ENCODE measurements around the gene NTN5. TPM values are rescaled to one million over a fixed set of nuclear protein-coding genes. Genes with fewer than 3 reads are reported as not detected.

Gene NTN5
- total RNA-seq, 1 experiment from 2014 or later: 0.57 TPM

GRCh38 chr19:48686088-48686487 lies 13.3 kb upstream of the NTN5 start:
- Mint-ChIP-seq H3K4me3 (ENCODE audit: low read depth, unreplicated experiment) (no peak overlapping the region), H3K27ac (ENCODE audit: unreplicated experiment) (no peak overlapping the region), H3K27me3 (ENCODE audit: unreplicated experiment) (no peaks in the 10 kb centered on the region), H3K36me3 (ENCODE audit: insufficient read depth, unreplicated experiment) (no peaks in the 10 kb centered on the region), H3K9me3 (ENCODE audit: low read depth, unreplicated experiment) (no peaks in the 10 kb centered on the region), H3K4me1 (ENCODE audit: low read depth, unreplicated experiment) (peaks cover 13% of the 10 kb centered on the region)
- DNase-seq: no peak
- CTCF ChIA-PET: interaction anchor here (0.6 to 0.7 kb wide), 2 partner anchors 53 to 254 kb away, joined by 3 to 5 read pairs; no protein-coding TSS in a partner anchor
- intact Hi-C loops (cut with micrococcal nuclease; ENCODE audit: unreplicated experiment): no loop called here
- TF ChIP-seq, protein P1, sequence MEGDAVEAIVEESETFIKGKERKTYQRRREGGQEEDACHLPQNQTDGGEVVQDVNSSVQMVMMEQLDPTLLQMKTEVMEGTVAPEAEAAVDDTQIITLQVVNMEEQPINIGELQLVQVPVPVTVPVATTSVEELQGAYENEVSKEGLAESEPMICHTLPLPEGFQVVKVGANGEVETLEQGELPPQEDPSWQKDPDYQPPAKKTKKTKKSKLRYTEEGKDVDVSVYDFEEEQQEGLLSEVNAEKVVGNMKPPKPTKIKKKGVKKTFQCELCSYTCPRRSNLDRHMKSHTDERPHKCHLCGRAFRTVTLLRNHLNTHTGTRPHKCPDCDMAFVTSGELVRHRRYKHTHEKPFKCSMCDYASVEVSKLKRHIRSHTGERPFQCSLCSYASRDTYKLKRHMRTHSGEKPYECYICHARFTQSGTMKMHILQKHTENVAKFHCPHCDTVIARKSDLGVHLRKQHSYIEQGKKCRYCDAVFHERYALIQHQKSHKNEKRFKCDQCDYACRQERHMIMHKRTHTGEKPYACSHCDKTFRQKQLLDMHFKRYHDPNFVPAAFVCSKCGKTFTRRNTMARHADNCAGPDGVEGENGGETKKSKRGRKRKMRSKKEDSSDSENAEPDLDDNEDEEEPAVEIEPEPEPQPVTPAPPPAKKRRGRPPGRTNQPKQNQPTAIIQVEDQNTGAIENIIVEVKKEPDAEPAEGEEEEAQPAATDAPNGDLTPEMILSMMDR (IDR thresholded peaks at IDR 0.05; ENCODE audit: unreplicated experiment): no peak
- BruUV-seq (replicated peaks): no TSS peak

- intact Hi-C loops (cut with micrococcal nuclease; ENCODE audit: unreplicated experiment): no loop called here
- Mint-ChIP-seq H3K27me3 (ENCODE audit: unreplicated experiment) (no peaks in the 10 kb centered on the region), H3K36me3 (ENCODE audit: insufficient read depth, unreplicated experiment) (no peaks in the 10 kb centered on the region), H3K4me3 (ENCODE audit: low read depth, unreplicated experiment) (no peak overlapping the region), H3K9me3 (ENCODE audit: low read depth, unreplicated experiment) (no peaks in the 10 kb centered on the region), H3K27ac (ENCODE audit: unreplicated experiment) (no peak overlapping the region), H3K4me1 (ENCODE audit: low read depth, unreplicated experiment) (peaks cover 13% of the 10 kb centered on the region)
- CTCF ChIA-PET: interaction anchor here (0.6 to 0.7 kb wide), 2 partner anchors 53 to 255 kb away, joined by 3 to 5 read pairs; no protein-coding TSS in a partner anchor
- no TSS peak for BruUV-seq (replicated peaks)
- TF ChIP-seq, protein P1 (IDR thresholded peaks at IDR 0.05; ENCODE audit: unreplicated experiment): no peak
- peak; percentile 55 for DNase-seq
These were observed 12.8 kb upstream of the NTN5 start for GRCh38 chr19:48685583-48685982.

- Mint-ChIP-seq H3K4me3 (ENCODE audit: low read depth, unreplicated experiment) (no peak overlapping the region), H3K27ac (ENCODE audit: unreplicated experiment) (no peak overlapping the region), H3K36me3 (ENCODE audit: insufficient read depth, unreplicated experiment) (no peaks in the 10 kb centered on the region), H3K27me3 (ENCODE audit: unreplicated experiment) (no peaks in the 10 kb centered on the region), H3K9me3 (ENCODE audit: low read depth, unreplicated experiment) (no peaks in the 10 kb centered on the region), H3K4me1 (ENCODE audit: low read depth, unreplicated experiment) (peaks cover 15% of the 10 kb centered on the region)
- CTCF ChIA-PET: interaction anchor here (3.0 kb wide), 1 partner anchor 12 kb away, joined by 6 read pairs; the partner anchor contains the start of gene FUT2
- DNase-seq: no peak
- TF ChIP-seq, protein P1 (IDR thresholded peaks at IDR 0.05; ENCODE audit: unreplicated experiment): no peak
- BruUV-seq (replicated peaks): no TSS peak
- intact Hi-C loops (cut with micrococcal nuclease; ENCODE audit: unreplicated experiment): no loop called here
These were observed 10.5 kb upstream of the NTN5 start for GRCh38 chr19:48683349-48683748.

GRCh38 chr19:48681127-48681470 lies 8.3 kb upstream of the NTN5 start:
- H3K9me3 Mint-ChIP-seq (ENCODE audit: low read depth, unreplicated experiment): no peaks in the 10 kb centered on the region
- TF ChIP-seq, protein P1 (IDR thresholded peaks at IDR 0.05; ENCODE audit: unreplicated experiment): no peak
- H3K27ac Mint-ChIP-seq (ENCODE audit: unreplicated experiment): no peak overlapping the region
- no peaks in the 10 kb centered on the region for H3K27me3 Mint-ChIP-seq (ENCODE audit: unreplicated experiment)
- H3K4me1 Mint-ChIP-seq (ENCODE audit: low read depth, unreplicated experiment): peaks cover 34% of the 10 kb centered on the region
- intact Hi-C loops (cut with micrococcal nuclease; ENCODE audit: unreplicated experiment): no loop called here
- no peak for DNase-seq
- CTCF ChIA-PET: interaction anchor here (0.7 kb wide), 1 partner anchor 15 kb away, joined by 3 read pairs; the partner anchor contains the start of gene FUT2
- no peak overlapping the region for H3K4me3 Mint-ChIP-seq (ENCODE audit: low read depth, unreplicated experiment)
- no TSS peak for BruUV-seq (replicated peaks)
- H3K36me3 Mint-ChIP-seq (ENCODE audit: insufficient read depth, unreplicated experiment): no peaks in the 10 kb centered on the region

Data from Calu3 (cell line).